Hepatocyte (in vitro differentiated cells): Measurements from ENCODE around the gene CDYL.

Experiments used
- CTCF ChIP-seq: fragments of 200-600 bp; sonication (generic); IDR thresholded peaks from 2 replicates; pipeline ENCODE4 v1.5.1; 2016; ENCODE audit warnings: antibody characterized with exemption, mild to moderate bottlenecking; ENCODE audit not compliant: poor library complexity
- EZH2phosphoT487 ChIP-seq: fragments of 200-600 bp; sonication (generic); IDR thresholded peaks from one replicate; pipeline ENCODE4 v1.6.1; 2018; ENCODE audit warnings: antibody characterized with exemption, mild to moderate bottlenecking, low read depth, moderate library complexity; ENCODE audit not compliant: unreplicated experiment, severe bottlenecking

- TF ChIP-seq EZH2phosphoT487 (no peak), CTCF (no peak)
Observed at GRCh38 chr6:4822476-4822875, 46.3 kb downstream of the CDYL start.
